Measurements from ENCODE around the gene PTPRB.

GRCh38 chr12:70660002-70660604, 22.9 kb upstream of the PTPRB start:
- TF ChIP-seq, protein P1, sequence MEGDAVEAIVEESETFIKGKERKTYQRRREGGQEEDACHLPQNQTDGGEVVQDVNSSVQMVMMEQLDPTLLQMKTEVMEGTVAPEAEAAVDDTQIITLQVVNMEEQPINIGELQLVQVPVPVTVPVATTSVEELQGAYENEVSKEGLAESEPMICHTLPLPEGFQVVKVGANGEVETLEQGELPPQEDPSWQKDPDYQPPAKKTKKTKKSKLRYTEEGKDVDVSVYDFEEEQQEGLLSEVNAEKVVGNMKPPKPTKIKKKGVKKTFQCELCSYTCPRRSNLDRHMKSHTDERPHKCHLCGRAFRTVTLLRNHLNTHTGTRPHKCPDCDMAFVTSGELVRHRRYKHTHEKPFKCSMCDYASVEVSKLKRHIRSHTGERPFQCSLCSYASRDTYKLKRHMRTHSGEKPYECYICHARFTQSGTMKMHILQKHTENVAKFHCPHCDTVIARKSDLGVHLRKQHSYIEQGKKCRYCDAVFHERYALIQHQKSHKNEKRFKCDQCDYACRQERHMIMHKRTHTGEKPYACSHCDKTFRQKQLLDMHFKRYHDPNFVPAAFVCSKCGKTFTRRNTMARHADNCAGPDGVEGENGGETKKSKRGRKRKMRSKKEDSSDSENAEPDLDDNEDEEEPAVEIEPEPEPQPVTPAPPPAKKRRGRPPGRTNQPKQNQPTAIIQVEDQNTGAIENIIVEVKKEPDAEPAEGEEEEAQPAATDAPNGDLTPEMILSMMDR (conservative IDR thresholded peaks at IDR 0.05 in 1 of 2, IDR thresholded peaks at IDR 0.05 in 1 of 2; ENCODE audit: extremely low read depth in 1 of 2, insufficient read depth in 1 of 2, low read depth in 1 of 2, low read length in 2 of 2) = no peak
- TF ChIP-seq EZH2 (IDR thresholded peaks at IDR 0.05; ENCODE audit: borderline replicate concordance, low read length) = no peak

All from mammary epithelial cell (primary cell).